CD8-positive, alpha-beta memory T cell (primary cell): ENCODE measurements around the gene SLCO3A1. TPM values are rescaled to one million over a fixed set of nuclear protein-coding genes. Genes with fewer than 3 reads are reported as not detected.

Source experiments
- CTCF ChIA-PET: fragments of 350-600 bp; sonication (Branson Sonifier 250); formaldehyde crosslinking; loops from one replicate; lab custom pipeline; 2021; ENCODE audit warnings: antibody characterized with exemption; lab: Charles Lee
- POLR2A ChIA-PET: fragments of 350-600 bp; sonication (Branson Sonifier 250); formaldehyde crosslinking; loops from one replicate; lab custom pipeline; 2021; ENCODE audit warnings: antibody characterized with exemption; lab: Charles Lee
- DNase-seq, 5 donors: peaks; one replicate each; pipeline versions ENCODE4 v3.0.0 to v3.0.0-alpha.2; 2020 to 2022; ENCODE audit warnings: mixed read lengths in 1 of 5
- H3K27ac ChIP-seq: one replicate; pipeline ENCODE4 v1.7.0; 2013; ENCODE audit warnings: low read depth, mild to moderate bottlenecking, low read length, moderate library complexity
- H3K27me3 ChIP-seq: 2 replicates; pipeline ENCODE4 v1.7.0; 2013; ENCODE audit warnings: low read length, mild to moderate bottlenecking; ENCODE audit not compliant: insufficient read depth, poor library complexity, severe bottlenecking
- H3K36me3 ChIP-seq: 2 replicates; pipeline ENCODE4 v1.7.0; 2013; ENCODE audit warnings: mild to moderate bottlenecking, low read length, moderate library complexity; ENCODE audit not compliant: insufficient read depth
- H3K4me1 ChIP-seq: 2 replicates; pipeline ENCODE4 v1.7.0; 2013; ENCODE audit warnings: mild to moderate bottlenecking, low read length, moderate library complexity; ENCODE audit not compliant: insufficient read depth
- H3K4me3 ChIP-seq: 2 replicates; pipeline ENCODE4 v1.7.0; 2013; ENCODE audit warnings: mild to moderate bottlenecking, low read length
- H3K9me3 ChIP-seq: 2 replicates; pipeline ENCODE4 v1.7.0; 2013; ENCODE audit warnings: mild to moderate bottlenecking, low read length
- H3K27ac Mint-ChIP-seq, 8 donors: one replicate each; pipeline ENCODE4 v1.8.0; 2020 to 2021; ENCODE audit warnings: mixed read lengths in 8 of 8, mild to moderate bottlenecking in 6 of 8, inconsistent platforms in 3 of 8, moderate library complexity in 3 of 8
- H3K27me3 Mint-ChIP-seq, 2 donors: one replicate each; pipeline ENCODE4 v1.8.0; 2020 to 2021; ENCODE audit warnings: mixed read lengths in 2 of 2, mild to moderate bottlenecking in 1 of 2, moderate library complexity in 1 of 2
- H3K36me3 Mint-ChIP-seq, 3 donors: one replicate each; pipeline ENCODE4 v1.8.0; 2020 to 2021; ENCODE audit warnings: mixed read lengths in 3 of 3, inconsistent platforms in 1 of 3, mild to moderate bottlenecking in 1 of 3
- H3K4me1 Mint-ChIP-seq, 3 donors: one replicate each; pipeline ENCODE4 v1.8.0; 2020 to 2021; ENCODE audit warnings: mixed read lengths in 3 of 3, inconsistent platforms in 1 of 3, mild to moderate bottlenecking in 1 of 3
- H3K4me3 Mint-ChIP-seq, 7 donors: one replicate each; pipeline ENCODE4 v1.8.0; 2020 to 2021; ENCODE audit warnings: mixed read lengths in 7 of 7, mild to moderate bottlenecking in 6 of 7, moderate library complexity in 4 of 7, inconsistent platforms in 2 of 7
- H3K9me3 Mint-ChIP-seq, 5 donors: one replicate each; pipeline ENCODE4 v1.8.0; 2020 to 2022; ENCODE audit warnings: mixed read lengths in 5 of 5, mild to moderate bottlenecking in 3 of 5, moderate library complexity in 2 of 5, inconsistent platforms in 1 of 5
- polyA plus RNA-seq: library from polyadenylated mRNA; unstranded; fragments of 300-500 nt; fragmentation: Illumina TruSeq; gene quantifications from one replicate; pipeline ENCODE4 v1.2.3, GENCODE V29; 2021
- total RNA-seq, 2 experiments: library from RNA; stranded (reverse); gene quantifications; one replicate each; pipeline ENCODE4 v1.2.3, GENCODE V29; 2021

SLCO3A1 gene
- total and polyA plus RNA-seq, 3 experiments from 2014 or later: 10.0 to 47.9 (median 10.8) TPM

- H3K4me3 ChIP-seq: no peak overlapping the region
- H3K27me3 Mint-ChIP-seq: no peaks in the 10 kb centered on the region
These were observed 263.8 kb downstream of the SLCO3A1 start for GRCh38 chr15:92117261-92117731.

GRCh38 chr15:92118162-92118935 lies 264.8 kb downstream of the SLCO3A1 start:
- peak overlapping the region in 1 of 8 donors; percentile 11 for H3K27ac Mint-ChIP-seq
- POLR2A ChIA-PET: no interaction called here
- CTCF ChIA-PET: interaction anchor here (1.3 kb wide), 1 partner anchor 27 kb away, joined by 3 read pairs; no protein-coding TSS in a partner anchor

More at GRCh38 chr15:92117261-92117731, 263.8 kb downstream of the SLCO3A1 start:
- DNase-seq: no peak
- Mint-ChIP-seq H3K36me3 (peaks cover 22 to 54% (median 34%) of the 10 kb centered on the region in 3 donors), H3K4me3 (no peak overlapping the region), H3K9me3 (peaks cover 0 to 3% (median 0%) of the 10 kb centered on the region in 5 donors), H3K4me1 (peaks cover 7 to 12% (median 11%) of the 10 kb centered on the region in 3 donors), H3K27ac (peak overlapping the region in 2 of 8 donors; percentile 0 to 42)
- H3K4me1 ChIP-seq: no peaks in the 10 kb centered on the region
- H3K36me3 ChIP-seq: peaks cover 7% of the 10 kb centered on the region
- H3K27me3 ChIP-seq: no peaks in the 10 kb centered on the region
- no peaks in the 10 kb centered on the region for H3K9me3 ChIP-seq
- H3K27ac ChIP-seq: no peak overlapping the region
- ChIA-PET CTCF (no interaction called here), POLR2A (no interaction called here)

GRCh38 chr15:92118936-92119325 lies 265.4 kb downstream of the SLCO3A1 start:
- Mint-ChIP-seq H3K27ac (no peak overlapping the region), H3K9me3 (peaks cover 0 to 3% (median 0%) of the 10 kb centered on the region in 5 donors), H3K4me3 (no peak overlapping the region), H3K4me1 (peaks cover 10 to 16% (median 12%) of the 10 kb centered on the region in 3 donors), H3K27me3 (no peaks in the 10 kb centered on the region), H3K36me3 (peaks cover 29 to 62% (median 35%) of the 10 kb centered on the region in 3 donors)
- CTCF ChIA-PET: interaction anchor here (1.3 kb wide), 1 partner anchor 26 kb away, joined by 3 read pairs; no protein-coding TSS in a partner anchor
- H3K4me3 ChIP-seq: no peak overlapping the region
- H3K9me3 ChIP-seq: no peaks in the 10 kb centered on the region
- POLR2A ChIA-PET: no interaction called here
- H3K36me3 ChIP-seq: peaks cover 7% of the 10 kb centered on the region
- no peaks in the 10 kb centered on the region for H3K4me1 ChIP-seq
- no peaks in the 10 kb centered on the region for H3K27me3 ChIP-seq
- no peak for DNase-seq
- no peak overlapping the region for H3K27ac ChIP-seq

More at GRCh38 chr15:92118162-92118935, 264.8 kb downstream of the SLCO3A1 start:
- Histone ChIP-seq H3K27me3 (no peaks in the 10 kb centered on the region), H3K27ac (no peak overlapping the region), H3K9me3 (no peaks in the 10 kb centered on the region), H3K4me1 (no peaks in the 10 kb centered on the region), H3K36me3 (peaks cover 7% of the 10 kb centered on the region), H3K4me3 (no peak overlapping the region)
- Mint-ChIP-seq H3K4me3 (no peak overlapping the region), H3K4me1 (peaks cover 10 to 12% (median 11%) of the 10 kb centered on the region in 3 donors), H3K27me3 (no peaks in the 10 kb centered on the region), H3K9me3 (peaks cover 0 to 3% (median 0%) of the 10 kb centered on the region in 5 donors), H3K36me3 (peaks cover 29 to 56% (median 35%) of the 10 kb centered on the region in 3 donors)
- DNase-seq: no peak

DNA sequence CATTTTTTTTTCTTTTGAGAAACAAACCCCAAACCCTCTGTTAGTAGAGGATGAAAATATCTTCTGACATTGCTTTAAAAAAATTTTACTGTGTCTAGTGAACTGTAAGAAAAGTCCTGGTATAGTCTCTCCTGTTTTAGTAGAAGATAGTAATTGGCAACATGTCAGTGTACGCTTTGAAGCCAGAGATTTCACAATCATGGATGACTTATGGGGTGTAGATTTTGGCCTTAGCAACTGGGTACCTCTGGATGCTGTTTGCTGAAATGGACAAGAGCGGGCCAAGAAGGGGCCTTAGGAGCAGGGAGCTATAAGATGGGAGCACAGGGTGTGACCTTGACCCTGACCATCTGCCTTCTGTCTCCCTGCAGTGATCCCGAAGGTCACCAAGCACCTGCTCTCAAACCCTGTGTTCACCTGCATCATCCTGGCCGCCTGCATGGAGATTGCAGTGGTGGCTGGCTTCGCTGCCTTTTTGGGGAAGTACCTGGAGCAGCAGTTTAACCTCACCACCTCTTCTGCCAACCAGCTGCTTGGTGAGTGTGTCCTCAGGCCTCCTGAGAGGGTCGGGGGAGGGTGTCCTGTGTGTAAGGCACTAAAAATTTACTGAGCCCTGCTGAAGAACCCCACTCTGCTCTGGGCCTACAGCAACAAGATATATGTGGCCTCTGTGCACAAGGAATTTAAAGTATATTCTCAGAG lies 266.7 kb downstream of the SLCO3A1 start:
- H3K27ac Mint-ChIP-seq: peak overlapping the region in 2 of 8 donors; percentile 32 to 56
- CTCF ChIA-PET: no interaction called here
- H3K4me1 Mint-ChIP-seq: peaks cover 10 to 17% (median 12%) of the 10 kb centered on the region in 3 donors
- DNase-seq: no peak
- Histone ChIP-seq H3K9me3 (no peaks in the 10 kb centered on the region), H3K4me1 (no peaks in the 10 kb centered on the region), H3K27me3 (no peaks in the 10 kb centered on the region), H3K27ac (no peak overlapping the region), H3K4me3 (no peak overlapping the region), H3K36me3 (peaks cover 7% of the 10 kb centered on the region)
- H3K9me3 Mint-ChIP-seq: peaks cover 0 to 3% (median 0%) of the 10 kb centered on the region in 5 donors
- H3K4me3 Mint-ChIP-seq: no peak overlapping the region
- no peaks in the 10 kb centered on the region for H3K27me3 Mint-ChIP-seq
- H3K36me3 Mint-ChIP-seq: peaks cover 29 to 65% (median 31%) of the 10 kb centered on the region in 3 donors
- POLR2A ChIA-PET: no interaction called here

- POLR2A ChIA-PET: no interaction called here
These were observed 267.5 kb downstream of the SLCO3A1 start for GRCh38 chr15:92121047-92121446.

GRCh38 chr15:92122259-92122658 lies 268.8 kb downstream of the SLCO3A1 start:
- CTCF ChIA-PET: no interaction called here
- Mint-ChIP-seq H3K9me3 (peaks cover 0 to 3% (median 0%) of the 10 kb centered on the region in 5 donors), H3K4me1 (peaks cover 10 to 17% (median 12%) of the 10 kb centered on the region in 3 donors), H3K27me3 (no peaks in the 10 kb centered on the region), H3K27ac (peak overlapping the region in 2 of 8 donors; percentile 4 to 87), H3K4me3 (no peak overlapping the region), H3K36me3 (peaks cover 29 to 81% (median 40%) of the 10 kb centered on the region in 3 donors)
- Histone ChIP-seq H3K9me3 (no peaks in the 10 kb centered on the region), H3K4me3 (no peak overlapping the region), H3K27me3 (no peaks in the 10 kb centered on the region), H3K36me3 (peaks cover 7% of the 10 kb centered on the region), H3K27ac (no peak overlapping the region), H3K4me1 (no peaks in the 10 kb centered on the region)
- DNase-seq: no peak
- POLR2A ChIA-PET: no interaction called here

More at GRCh38 chr15:92121047-92121446, 267.5 kb downstream of the SLCO3A1 start:
- Histone ChIP-seq H3K4me3 (no peak overlapping the region), H3K27ac (no peak overlapping the region), H3K27me3 (no peaks in the 10 kb centered on the region), H3K9me3 (no peaks in the 10 kb centered on the region), H3K36me3 (peaks cover 7% of the 10 kb centered on the region), H3K4me1 (no peaks in the 10 kb centered on the region)
- Mint-ChIP-seq H3K9me3 (peaks cover 0 to 3% (median 0%) of the 10 kb centered on the region in 5 donors), H3K4me1 (peaks cover 10 to 17% (median 12%) of the 10 kb centered on the region in 3 donors), H3K27ac (peak overlapping the region in 4 of 8 donors; percentile 24 to 56 (median 32)), H3K4me3 (no peak overlapping the region), H3K36me3 (peaks cover 29 to 73% (median 35%) of the 10 kb centered on the region in 3 donors), H3K27me3 (no peaks in the 10 kb centered on the region)
- no peak for DNase-seq
- CTCF ChIA-PET: no interaction called here

GRCh38 chr15:92123962-92124656 lies 270.6 kb downstream of the SLCO3A1 start:
- Histone ChIP-seq H3K4me1 (no peaks in the 10 kb centered on the region), H3K27ac (no peak overlapping the region), H3K9me3 (no peaks in the 10 kb centered on the region), H3K27me3 (no peaks in the 10 kb centered on the region), H3K4me3 (no peak overlapping the region), H3K36me3 (peaks cover 7% of the 10 kb centered on the region)
- Mint-ChIP-seq H3K27me3 (no peaks in the 10 kb centered on the region), H3K9me3 (peaks cover 0 to 3% (median 0%) of the 10 kb centered on the region in 5 donors), H3K4me1 (peaks cover 10 to 17% (median 12%) of the 10 kb centered on the region in 3 donors), H3K36me3 (peaks cover 29 to 92% (median 47%) of the 10 kb centered on the region in 3 donors), H3K27ac (peak overlapping the region in 3 of 8 donors; percentile 30 to 90 (median 39)), H3K4me3 (no peak overlapping the region)
- no peak for DNase-seq
- ChIA-PET POLR2A (no interaction called here), CTCF (interaction anchor here (0.9 kb wide), 1 partner anchor 25 kb away, joined by 3 read pairs; no protein-coding TSS in a partner anchor)
